HepG2 (cell line): ENCODE data around the gene SLC17A9. TPM values are rescaled to one million over a fixed set of nuclear protein-coding genes. Genes with fewer than 3 reads are reported as not detected.

Experiments used
- AHR ChIP-seq: IDR thresholded peaks from 2 replicates; pipeline ENCODE4 v1.6.1; 2018; ENCODE audit warnings: missing genetic modification reagents, missing compliant biosample characterization
- ASH2L ChIP-seq: fragments of 300-600, 200-600 bp; sonication (generic); IDR thresholded peaks from 2 replicates; pipeline ENCODE4 v1.7.0; 2017; ENCODE audit warnings: low read depth, mild to moderate bottlenecking, moderate library complexity, mixed read lengths, low read length; ENCODE audit not compliant: insufficient read length
- PHF8 ChIP-seq: sonication (generic); formaldehyde crosslinking; IDR thresholded peaks from 2 replicates; pipeline ENCODE4 v1.5.0; 2020; ENCODE audit warnings: missing genetic modification reagents
- POLR2A ChIP-seq, 2 experiments: IDR thresholded peaks; 2 replicates each; pipeline ENCODE4 v1.6.1; 2011; ENCODE audit warnings: low read depth in 2 of 2, low read length in 2 of 2, mild to moderate bottlenecking in 1 of 2, moderate library complexity in 1 of 2; ENCODE audit not compliant: insufficient read depth in 1 of 2
- SAP130 ChIP-seq: IDR thresholded peaks from 2 replicates; pipeline ENCODE4 v1.6.1; 2016; ENCODE audit warnings: low read depth
- TCF7L2 ChIP-seq: IDR thresholded peaks from 2 replicates; pipeline ENCODE4 v1.6.1; 2011; ENCODE audit warnings: mild to moderate bottlenecking, low read depth, low read length, moderate library complexity
- ZFX ChIP-seq: sonication (generic); formaldehyde crosslinking; IDR thresholded peaks from 2 replicates; pipeline ENCODE4 v1.4.0; 2020; ENCODE audit warnings: mild to moderate bottlenecking, low read depth, missing genetic modification reagents, moderate library complexity
- ZNF143 ChIP-seq: sonication (generic); formaldehyde crosslinking; IDR thresholded peaks from 2 replicates; pipeline ENCODE4 v1.4.0; 2020; ENCODE audit warnings: missing genetic modification reagents
- ZNF251 ChIP-seq: sonication (generic); formaldehyde crosslinking; IDR thresholded peaks from 2 replicates; pipeline ENCODE4 v1.9.0; 2021; ENCODE audit warnings: mild to moderate bottlenecking, missing genetic modification reagents
- ZNF33A ChIP-seq: sonication (generic); formaldehyde crosslinking; IDR thresholded peaks from 2 replicates; pipeline ENCODE4 v1.5.1; 2020; ENCODE audit warnings: missing genetic modification reagents, mild to moderate bottlenecking, moderate library complexity, borderline replicate concordance
- ZNF33B ChIP-seq: sonication (generic); formaldehyde crosslinking; IDR thresholded peaks from 2 replicates; pipeline ENCODE4 v1.5.1; 2020; ENCODE audit warnings: mild to moderate bottlenecking, missing genetic modification reagents
- ZNF850 ChIP-seq: sonication (generic); formaldehyde crosslinking; conservative IDR thresholded peaks from 2 replicates; pipeline ENCODE4 v1.9.0; 2021; ENCODE audit warnings: mild to moderate bottlenecking, missing genetic modification reagents
- polyA plus RNA-seq, 8 experiments: library from polyadenylated mRNA; depleted of rRNA in 3 of 8; stranded (reverse) in 7 of 8; unstranded in 1 of 8; fragments of >200 nt; fragmentation: Illumina TruSeq in 4 of 8; extraction: Trizol in 4 of 8; gene quantifications; 2 replicates each; pipeline versions ENCODE4 v1.2.1 to v1.2.3, GENCODE V29; 2011 to 2016; ENCODE audit warnings: low read depth in 4 of 8, missing spikeins in 1 of 8, mixed read lengths in 1 of 8; ENCODE audit not compliant: insufficient read depth in 1 of 8
- total RNA-seq, 5 experiments: library from RNA; depleted of rRNA; stranded (reverse); fragments of >200 nt; fragmentation: Illumina TruSeq; extraction: Trizol; gene quantifications; 2 replicates each; pipeline ENCODE4 v1.2.3, GENCODE V29; 2016; ENCODE audit warnings: low read depth in 1 of 5
- TF ChIP-seq, protein P1 (sequence below): conservative IDR thresholded peaks from 2 replicates; pipeline ENCODE4 v1.6.1; 2018; ENCODE audit warnings: missing genetic modification reagents
- TF ChIP-seq, protein P2 (sequence below): sonication (generic); formaldehyde crosslinking; IDR thresholded peaks from 2 replicates; pipeline ENCODE4 v1.5.1; 2020; ENCODE audit warnings: mild to moderate bottlenecking, missing genetic modification reagents
- TF ChIP-seq, protein P3 (sequence below): sonication (generic); formaldehyde crosslinking; IDR thresholded peaks from 2 replicates; pipeline ENCODE4 v1.5.0; 2020; ENCODE audit warnings: mild to moderate bottlenecking, missing genetic modification reagents
- TF ChIP-seq, protein P4 (sequence below): sonication (generic); formaldehyde crosslinking; IDR thresholded peaks from 2 replicates; pipeline ENCODE4 v1.4.0; 2020; ENCODE audit warnings: missing genetic modification reagents
- TF ChIP-seq, protein P5 (sequence below): sonication (generic); formaldehyde crosslinking; IDR thresholded peaks from 2 replicates; pipeline ENCODE4 v1.5.0; 2020; ENCODE audit warnings: mild to moderate bottlenecking, missing genetic modification reagents

Gene SLC17A9
- total and polyA plus RNA-seq, 2 of the 13 experiments (the other 11 are each of a cell fraction or from before 2014, with no cell fraction given), result 110 to 191 TPM

DNA sequence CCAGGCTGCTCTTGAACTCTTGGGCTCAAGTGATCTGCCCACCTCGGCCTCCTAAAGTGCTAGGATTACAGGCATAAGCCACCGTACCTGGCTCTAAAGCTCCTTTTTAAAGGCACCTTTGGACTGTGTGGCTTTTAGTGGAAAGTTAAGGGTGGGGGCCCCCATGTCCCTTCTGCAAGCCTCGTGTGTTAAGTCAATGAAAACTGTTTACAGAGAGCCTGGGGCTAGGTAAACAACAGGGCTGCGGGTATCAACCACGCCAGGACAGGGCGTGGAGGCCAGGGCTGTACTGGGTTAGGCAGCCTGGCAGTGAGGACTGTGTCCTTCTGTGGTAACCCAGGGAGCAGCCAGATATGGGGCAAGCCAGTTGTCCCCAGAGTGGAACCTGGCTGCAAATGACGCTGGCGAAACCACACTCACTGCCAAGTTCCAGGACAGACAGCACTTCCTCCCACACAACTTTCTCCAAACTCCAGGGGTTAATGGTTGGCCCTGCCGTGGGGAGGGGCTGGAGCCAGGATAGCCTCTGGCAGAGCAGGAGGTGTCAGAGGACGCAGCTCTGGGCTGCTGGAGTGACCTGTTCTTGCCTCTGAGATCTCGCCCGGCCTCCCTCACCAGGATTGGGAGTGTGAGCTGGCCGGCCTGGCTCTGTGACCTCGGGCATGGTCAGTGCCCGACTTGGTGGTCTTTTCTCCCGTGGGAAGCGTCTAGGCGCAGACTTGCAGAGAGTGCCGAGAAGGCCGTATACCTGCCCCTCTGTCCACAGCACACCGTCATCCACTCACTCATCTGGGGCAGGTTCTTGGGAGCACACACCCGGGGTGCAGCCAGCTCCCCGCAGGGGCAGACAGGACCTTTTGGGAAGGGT lies 3.2 kb downstream of the SLC17A9 start (continued):
- no peak for TF ChIP-seq ZNF251
- TF ChIP-seq, protein P1, sequence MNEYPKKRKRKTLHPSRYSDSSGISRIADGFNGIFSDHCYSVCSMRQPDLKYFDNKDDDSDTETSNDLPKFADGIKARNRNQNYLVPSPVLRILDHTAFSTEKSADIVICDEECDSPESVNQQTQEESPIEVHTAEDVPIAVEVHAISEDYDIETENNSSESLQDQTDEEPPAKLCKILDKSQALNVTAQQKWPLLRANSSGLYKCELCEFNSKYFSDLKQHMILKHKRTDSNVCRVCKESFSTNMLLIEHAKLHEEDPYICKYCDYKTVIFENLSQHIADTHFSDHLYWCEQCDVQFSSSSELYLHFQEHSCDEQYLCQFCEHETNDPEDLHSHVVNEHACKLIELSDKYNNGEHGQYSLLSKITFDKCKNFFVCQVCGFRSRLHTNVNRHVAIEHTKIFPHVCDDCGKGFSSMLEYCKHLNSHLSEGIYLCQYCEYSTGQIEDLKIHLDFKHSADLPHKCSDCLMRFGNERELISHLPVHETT (CRISPR knock-in tag), result peak; percentile 76; the same call in 1 of the 2 replicates
- TF ChIP-seq SAP130 (CRISPR knock-in tag), result peak; percentile 100
- peak; percentile 67 for TF ChIP-seq PHF8 (CRISPR knock-in tag)
- TF ChIP-seq ZNF33B (CRISPR knock-in tag), result peak; percentile 75; the same call in 1 of the 2 replicates
- TF ChIP-seq, protein P2, sequence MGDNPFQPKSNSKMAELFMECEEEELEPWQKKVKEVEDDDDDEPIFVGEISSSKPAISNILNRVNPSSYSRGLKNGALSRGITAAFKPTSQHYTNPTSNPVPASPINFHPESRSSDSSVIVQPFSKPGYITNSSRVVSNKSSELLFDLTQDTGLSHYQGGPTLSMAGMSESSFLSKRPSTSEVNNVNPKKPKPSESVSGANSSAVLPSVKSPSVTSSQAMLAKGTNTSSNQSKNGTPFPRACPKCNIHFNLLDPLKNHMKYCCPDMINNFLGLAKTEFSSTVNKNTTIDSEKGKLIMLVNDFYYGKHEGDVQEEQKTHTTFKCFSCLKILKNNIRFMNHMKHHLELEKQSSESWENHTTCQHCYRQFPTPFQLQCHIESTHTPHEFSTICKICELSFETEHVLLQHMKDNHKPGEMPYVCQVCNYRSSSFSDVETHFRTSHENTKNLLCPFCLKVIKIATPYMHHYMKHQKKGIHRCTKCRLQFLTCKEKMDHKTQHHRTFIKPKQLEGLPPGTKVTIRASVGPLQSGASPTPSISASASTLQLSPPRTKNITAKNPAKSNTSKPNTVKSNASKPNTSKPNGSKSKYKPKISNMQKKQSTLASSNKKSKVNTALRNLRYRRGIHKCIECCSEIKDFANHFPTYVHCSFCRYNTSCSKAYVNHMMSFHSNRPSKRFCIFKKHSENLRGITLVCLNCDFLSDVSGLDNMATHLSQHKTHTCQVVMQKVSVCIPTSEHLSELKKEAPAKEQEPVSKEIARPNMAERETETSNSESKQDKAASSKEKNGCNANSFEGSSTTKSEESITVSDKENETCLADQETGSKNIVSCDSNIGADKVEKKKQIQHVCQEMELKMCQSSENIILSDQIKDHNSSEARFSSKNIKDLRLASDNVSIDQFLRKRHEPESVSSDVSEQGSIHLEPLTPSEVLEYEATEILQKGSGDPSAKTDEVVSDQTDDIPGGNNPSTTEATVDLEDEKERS, result peak; percentile 44; the same call in 1 of the 2 replicates
- peak; percentile 69; the same call in 1 of the 2 replicates for TF ChIP-seq AHR
- TF ChIP-seq, protein P3, sequence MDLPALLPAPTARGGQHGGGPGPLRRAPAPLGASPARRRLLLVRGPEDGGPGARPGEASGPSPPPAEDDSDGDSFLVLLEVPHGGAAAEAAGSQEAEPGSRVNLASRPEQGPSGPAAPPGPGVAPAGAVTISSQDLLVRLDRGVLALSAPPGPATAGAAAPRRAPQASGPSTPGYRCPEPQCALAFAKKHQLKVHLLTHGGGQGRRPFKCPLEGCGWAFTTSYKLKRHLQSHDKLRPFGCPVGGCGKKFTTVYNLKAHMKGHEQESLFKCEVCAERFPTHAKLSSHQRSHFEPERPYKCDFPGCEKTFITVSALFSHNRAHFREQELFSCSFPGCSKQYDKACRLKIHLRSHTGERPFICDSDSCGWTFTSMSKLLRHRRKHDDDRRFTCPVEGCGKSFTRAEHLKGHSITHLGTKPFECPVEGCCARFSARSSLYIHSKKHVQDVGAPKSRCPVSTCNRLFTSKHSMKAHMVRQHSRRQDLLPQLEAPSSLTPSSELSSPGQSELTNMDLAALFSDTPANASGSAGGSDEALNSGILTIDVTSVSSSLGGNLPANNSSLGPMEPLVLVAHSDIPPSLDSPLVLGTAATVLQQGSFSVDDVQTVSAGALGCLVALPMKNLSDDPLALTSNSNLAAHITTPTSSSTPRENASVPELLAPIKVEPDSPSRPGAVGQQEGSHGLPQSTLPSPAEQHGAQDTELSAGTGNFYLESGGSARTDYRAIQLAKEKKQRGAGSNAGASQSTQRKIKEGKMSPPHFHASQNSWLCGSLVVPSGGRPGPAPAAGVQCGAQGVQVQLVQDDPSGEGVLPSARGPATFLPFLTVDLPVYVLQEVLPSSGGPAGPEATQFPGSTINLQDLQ (CRISPR knock-in tag), result peak; percentile 87; the same call in 1 of the 2 replicates
- peak in 1 of 2 experiments; percentile 80; a peak in 2 of 4 replicates for TF ChIP-seq POLR2A (IDR thresholded peaks at IDR 0.05; ENCODE audit: insufficient read depth in 1 of 2, low read depth in 2 of 2, low read length in 2 of 2)
- peak; percentile 39; the same call in 1 of the 2 replicates for TF ChIP-seq ZNF33A (CRISPR knock-in tag)
- TF ChIP-seq, protein P4, sequence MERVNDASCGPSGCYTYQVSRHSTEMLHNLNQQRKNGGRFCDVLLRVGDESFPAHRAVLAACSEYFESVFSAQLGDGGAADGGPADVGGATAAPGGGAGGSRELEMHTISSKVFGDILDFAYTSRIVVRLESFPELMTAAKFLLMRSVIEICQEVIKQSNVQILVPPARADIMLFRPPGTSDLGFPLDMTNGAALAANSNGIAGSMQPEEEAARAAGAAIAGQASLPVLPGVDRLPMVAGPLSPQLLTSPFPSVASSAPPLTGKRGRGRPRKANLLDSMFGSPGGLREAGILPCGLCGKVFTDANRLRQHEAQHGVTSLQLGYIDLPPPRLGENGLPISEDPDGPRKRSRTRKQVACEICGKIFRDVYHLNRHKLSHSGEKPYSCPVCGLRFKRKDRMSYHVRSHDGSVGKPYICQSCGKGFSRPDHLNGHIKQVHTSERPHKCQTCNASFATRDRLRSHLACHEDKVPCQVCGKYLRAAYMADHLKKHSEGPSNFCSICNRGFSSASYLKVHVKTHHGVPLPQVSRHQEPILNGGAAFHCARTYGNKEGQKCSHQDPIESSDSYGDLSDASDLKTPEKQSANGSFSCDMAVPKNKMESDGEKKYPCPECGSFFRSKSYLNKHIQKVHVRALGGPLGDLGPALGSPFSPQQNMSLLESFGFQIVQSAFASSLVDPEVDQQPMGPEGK (CRISPR knock-in tag), result peak; percentile 100
- TF ChIP-seq ASH2L, result peak; percentile 89
- peak; percentile 77; the same call in 1 of the 2 replicates for TF ChIP-seq ZFX (CRISPR knock-in tag)
- peak; percentile 47; the same call in 1 of the 2 replicates for TF ChIP-seq ZNF143 (CRISPR knock-in tag)
- TF ChIP-seq, protein P5, sequence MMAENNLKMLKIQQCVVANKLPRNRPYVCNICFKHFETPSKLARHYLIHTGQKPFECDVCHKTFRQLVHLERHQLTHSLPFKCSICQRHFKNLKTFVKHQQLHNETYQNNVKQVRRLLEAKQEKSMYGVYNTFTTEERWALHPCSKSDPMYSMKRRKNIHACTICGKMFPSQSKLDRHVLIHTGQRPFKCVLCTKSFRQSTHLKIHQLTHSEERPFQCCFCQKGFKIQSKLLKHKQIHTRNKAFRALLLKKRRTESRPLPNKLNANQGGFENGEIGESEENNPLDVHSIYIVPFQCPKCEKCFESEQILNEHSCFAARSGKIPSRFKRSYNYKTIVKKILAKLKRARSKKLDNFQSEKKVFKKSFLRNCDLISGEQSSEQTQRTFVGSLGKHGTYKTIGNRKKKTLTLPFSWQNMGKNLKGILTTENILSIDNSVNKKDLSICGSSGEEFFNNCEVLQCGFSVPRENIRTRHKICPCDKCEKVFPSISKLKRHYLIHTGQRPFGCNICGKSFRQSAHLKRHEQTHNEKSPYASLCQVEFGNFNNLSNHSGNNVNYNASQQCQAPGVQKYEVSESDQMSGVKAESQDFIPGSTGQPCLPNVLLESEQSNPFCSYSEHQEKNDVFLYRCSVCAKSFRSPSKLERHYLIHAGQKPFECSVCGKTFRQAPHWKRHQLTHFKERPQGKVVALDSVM (CRISPR knock-in tag), result peak; percentile 70; the same call in 1 of the 2 replicates
- TF ChIP-seq TCF7L2, result no peak
- TF ChIP-seq ZNF850 (CRISPR knock-in tag), result 0 out of 2 replicates have a peak, but pooled peaks have one; percentile 53
